SK-N-MC (cell line): ENCODE measurements around the gene PHKA2.

Experiments used
- EZH2 ChIP-seq: fragments of 200-600 bp; sonication (generic); IDR thresholded peaks from one replicate; pipeline ENCODE4 v1.6.1; 2017; ENCODE audit warnings: antibody characterized with exemption
- POLR2AphosphoS5 ChIP-seq: IDR thresholded peaks from 2 replicates; pipeline ENCODE4 v1.6.1; 2012; ENCODE audit warnings: mild to moderate bottlenecking, low read depth, low read length, borderline replicate concordance

DNA sequence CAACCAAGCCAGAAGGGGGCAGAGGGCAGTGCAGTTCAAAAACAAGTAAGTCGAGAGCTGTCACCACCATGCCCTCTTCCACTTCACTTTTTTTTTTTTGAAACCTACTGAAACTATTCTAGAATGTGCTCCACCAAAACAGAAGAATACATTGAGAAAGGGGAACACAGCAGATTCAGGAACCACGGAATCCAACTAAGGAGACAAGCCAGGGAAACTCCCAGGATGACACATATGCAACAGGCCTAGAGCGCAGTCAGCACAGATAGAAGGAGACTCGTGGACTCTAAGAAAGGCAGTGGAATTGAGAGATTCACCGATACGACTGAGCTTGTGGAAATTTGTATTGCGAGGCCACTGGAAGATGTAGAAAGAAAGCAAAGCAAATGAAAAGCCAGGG is 66.1 kb downstream of the PHKA2 start:
- TF ChIP-seq EZH2 (no peak), POLR2AphosphoS5 (no peak)
